Pancreas (tissue), 10 donors: ENCODE results near the gene TPP1. TPM values are rescaled to one million over a fixed set of nuclear protein-coding genes. Genes with fewer than 3 reads are reported as not detected.
A peak's percentile ranks its signal among the peaks of the same experiment; 100 is the strongest.

ENCODE experiments used
- ATAC-seq, 4 donors: fragments of 200-7000 bp; cut with Tn5 transposase; one replicate each; pipeline versions ENCODE4 v1.8.0 to v1.9.1; 2020; ENCODE audit warnings: mild to moderate bottlenecking in 4 of 4, moderate library complexity in 4 of 4
- DNase-seq, 6 donors: peaks; one replicate each; pipeline ENCODE4 v3.0.0-alpha.2; 2020
- FAIRE-seq: peaks from 2 replicates; lab custom pipeline; 2012; peaks lifted over from hg19 to GRCh38; lab: Jason Lieb, UNC
- H3K27ac ChIP-seq, 4 donors: fragments of 200-600 bp; sonication (generic); 1 replicate in 3 of 4; 2 replicates in 1 of 4; pipeline versions ENCODE4 v1.5.0 to v1.8.0; 2020
- H3K27me3 ChIP-seq, 4 donors: fragments of 200-600 bp; one replicate each; pipeline ENCODE4 v1.8.0; 2021
- H3K36me3 ChIP-seq, 3 donors: fragments of 200-600 bp; sonication (generic) in 1 of 3; one replicate each; pipeline versions ENCODE4 v1.5.0 to v1.8.0; 2020 to 2021
- H3K4me1 ChIP-seq, 3 donors: fragments of 200-600 bp; one replicate each; pipeline ENCODE4 v1.8.0; 2021
- H3K4me3 ChIP-seq, 4 donors: fragments of 200-600 bp; sonication (generic) in 2 of 4; one replicate each; pipeline versions ENCODE4 v1.5.0 to v1.8.0; 2020 to 2021
- H3K9me3 ChIP-seq, 4 donors: fragments of 200-600 bp; one replicate each; pipeline ENCODE4 v1.8.0; 2021
- WGBS, 2 donors: extraction: QIAGEN DNeasy Blood & Tissue Kit; methylation state at CpG; one replicate each; pipeline ENCODE4 v1.1.7; 2013; 5-methylcytosine and 5-hydroxymethylcytosine counted together
- intact Hi-C, 3 donors: fragments of 100-400 bp; cut with DNase I; formaldehyde crosslinking; loops; one replicate each; pipeline versions ENCODE4 v1.11.1 to v1.14.2; 2022
- polyA plus RNA-seq, 2 donors: library from polyadenylated mRNA; stranded (reverse); fragments of 200-250 nt; gene quantifications; one replicate each; pipeline ENCODE4 v1.2.3, GENCODE V29; 2013
- total RNA-seq, 6 donors: library from RNA; stranded (reverse); fragmentation: NEBNext Ultra II Directional in 4 of 6; extraction: Animal tissue kit (Norgen Biotek cat#: 25700) in 4 of 6; gene quantifications; one replicate each; pipeline versions ENCODE4 v1.2.1 to v1.2.4, GENCODE V29; 2021 to 2023
- TF ChIP-seq, protein P1 (sequence below), 4 donors: fragments of 200-600 bp; sonication (generic) in 3 of 4; IDR thresholded peaks; one replicate each; pipeline versions ENCODE4 v1.5.0 to v1.8.0; 2021; ENCODE audit warnings: antibody characterized with exemption in 4 of 4
- donor health status: healthy with polysubstance abuse.
- donor health status: DM: no; HTN: no; CAD: no; lungs with moderate emphysema.
- donor health status: DM: no; HTN: no; CAD: no.
- donor health status: control.
- donor health status: control.
- donor health status: Bipolar disorder and iron deficiency.
- donor health status: DM: yes; HTN: yes; CAD: no.
- donor health status: DM: no; HTN: no; CAD: no.
- donor health status: DM: no; HTN: no; CAD: no.
- donor health status: DM: yes; HTN: yes; CAD: no.

TPP1 gene
- total and polyA plus RNA-seq, 8 donors: 19.6 to 88.6 (median 24.6) TPM

DNA sequence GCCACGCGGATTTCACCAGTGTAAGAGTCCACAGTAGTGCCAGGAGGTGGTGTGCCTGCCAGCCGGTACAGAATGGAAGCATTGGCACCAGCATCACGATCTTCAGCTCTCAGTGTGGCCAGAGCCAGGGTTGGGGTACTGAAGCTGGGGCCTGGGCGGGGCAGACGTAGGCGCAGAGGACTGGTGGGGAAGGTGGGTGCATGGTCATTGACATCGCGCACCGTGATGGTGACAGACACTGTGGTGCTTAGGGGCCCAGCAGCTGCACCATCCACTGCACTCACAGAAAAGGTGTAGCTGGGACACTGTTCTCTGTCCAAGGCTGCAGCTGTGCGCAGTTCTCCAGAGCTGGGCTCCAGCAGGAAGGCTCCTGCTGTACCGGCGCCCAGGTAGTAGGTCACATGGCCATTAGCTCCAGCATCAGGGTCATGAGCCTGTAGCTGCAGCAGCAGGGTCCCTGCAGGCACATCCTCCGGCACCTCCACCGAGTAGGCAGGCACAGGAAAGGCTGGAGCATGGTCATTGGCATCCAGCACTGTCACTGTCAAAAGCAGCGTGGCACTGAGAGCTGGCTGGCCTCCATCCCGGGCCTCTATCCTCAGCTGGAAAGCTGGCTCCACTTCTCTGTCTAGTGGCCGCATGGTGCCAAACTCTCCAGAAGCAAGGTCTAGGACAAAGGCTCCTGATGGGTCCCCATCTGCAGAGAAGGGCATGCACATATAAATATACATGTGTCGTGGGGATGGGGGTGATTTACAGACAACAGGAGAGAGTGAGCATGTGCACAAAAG, 7.9 kb upstream of the TPP1 start:
- DNase-seq: no peak
- H3K27ac ChIP-seq: no peak overlapping the region
- H3K9me3 ChIP-seq: no peaks in the 10 kb centered on the region
- H3K4me3 ChIP-seq: no peak overlapping the region
- H3K36me3 ChIP-seq: no peaks in the 10 kb centered on the region
- H3K27me3 ChIP-seq: no peaks in the 10 kb centered on the region
- H3K4me1 ChIP-seq: peaks cover 0 to 4% (median 0%) of the 10 kb centered on the region in 3 donors
- no peak for ATAC-seq
- WGBS, 2 donors: 79 to 86% methylated on average over 19 of the region's 19 CpGs
- FAIRE-seq: no peak
- intact Hi-C loops: no loop called here
- TF ChIP-seq, protein P1, sequence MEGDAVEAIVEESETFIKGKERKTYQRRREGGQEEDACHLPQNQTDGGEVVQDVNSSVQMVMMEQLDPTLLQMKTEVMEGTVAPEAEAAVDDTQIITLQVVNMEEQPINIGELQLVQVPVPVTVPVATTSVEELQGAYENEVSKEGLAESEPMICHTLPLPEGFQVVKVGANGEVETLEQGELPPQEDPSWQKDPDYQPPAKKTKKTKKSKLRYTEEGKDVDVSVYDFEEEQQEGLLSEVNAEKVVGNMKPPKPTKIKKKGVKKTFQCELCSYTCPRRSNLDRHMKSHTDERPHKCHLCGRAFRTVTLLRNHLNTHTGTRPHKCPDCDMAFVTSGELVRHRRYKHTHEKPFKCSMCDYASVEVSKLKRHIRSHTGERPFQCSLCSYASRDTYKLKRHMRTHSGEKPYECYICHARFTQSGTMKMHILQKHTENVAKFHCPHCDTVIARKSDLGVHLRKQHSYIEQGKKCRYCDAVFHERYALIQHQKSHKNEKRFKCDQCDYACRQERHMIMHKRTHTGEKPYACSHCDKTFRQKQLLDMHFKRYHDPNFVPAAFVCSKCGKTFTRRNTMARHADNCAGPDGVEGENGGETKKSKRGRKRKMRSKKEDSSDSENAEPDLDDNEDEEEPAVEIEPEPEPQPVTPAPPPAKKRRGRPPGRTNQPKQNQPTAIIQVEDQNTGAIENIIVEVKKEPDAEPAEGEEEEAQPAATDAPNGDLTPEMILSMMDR (IDR thresholded peaks at IDR 0.05): no peak

DNA sequence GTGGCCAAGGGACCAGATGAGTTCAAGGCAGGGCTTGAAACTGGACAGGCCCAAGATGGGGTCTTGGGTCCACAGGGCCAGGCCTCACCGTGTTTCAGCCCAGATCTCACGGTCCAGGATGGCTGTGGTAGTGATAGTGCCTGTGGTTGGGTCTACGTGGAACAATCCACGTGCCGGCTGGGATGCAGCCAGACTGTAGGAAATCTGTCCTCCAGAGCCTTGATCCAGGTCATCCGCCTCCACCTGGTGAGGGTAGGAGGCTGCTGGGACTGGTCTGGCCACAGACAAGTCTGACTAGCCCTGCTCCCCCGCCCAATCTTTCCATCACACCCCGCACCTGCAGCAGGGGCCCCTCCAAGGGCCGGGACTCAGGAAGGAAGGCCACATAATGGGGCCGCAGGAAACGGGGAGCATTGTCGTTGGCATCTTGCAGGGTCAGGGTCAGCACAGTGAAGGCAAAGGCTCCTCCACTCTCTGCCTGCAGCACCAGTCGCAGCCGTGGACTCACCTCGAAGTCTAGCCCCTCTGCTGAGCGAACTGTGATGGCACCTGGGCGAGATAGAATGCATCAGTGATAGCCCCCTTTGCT, 6.7 kb upstream of the TPP1 start:
- FAIRE-seq (no peak), DNase-seq (no peak)

DNA sequence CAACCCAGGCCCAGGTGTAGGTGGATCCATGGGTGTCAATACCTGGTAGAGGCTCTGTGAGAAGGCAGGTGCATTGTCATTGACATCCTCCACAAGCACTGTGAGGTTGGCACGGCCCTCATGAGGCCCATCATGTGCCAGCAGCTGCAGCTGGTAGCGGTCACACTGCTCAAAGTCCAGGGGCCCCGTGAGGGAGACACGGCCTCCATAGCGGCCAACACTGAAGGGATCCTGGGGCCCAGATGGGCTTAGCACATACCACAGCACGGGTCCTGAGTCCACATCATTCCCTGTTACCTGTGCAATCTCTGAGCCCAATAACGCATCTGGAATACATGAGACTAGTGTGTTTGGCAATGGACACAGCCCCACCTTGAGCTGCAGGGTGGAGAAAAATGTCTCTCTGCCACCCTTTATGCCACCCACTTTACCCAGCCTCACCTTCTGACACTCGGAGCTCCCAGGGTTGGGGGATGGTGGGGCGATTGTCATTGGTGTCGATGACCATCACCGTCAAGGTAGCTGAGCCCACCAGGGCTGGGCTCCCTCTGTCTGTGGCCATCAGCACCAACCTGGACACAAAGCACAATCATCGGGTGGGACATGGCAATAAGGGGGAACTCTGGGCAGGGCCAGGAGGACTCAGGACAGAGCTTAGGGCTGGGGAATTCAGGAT, 6.1 kb upstream of the TPP1 start:
- 63 to 65% methylated on average over 12 of the region's 12 CpGs for WGBS, 2 donors
- Histone ChIP-seq H3K36me3 (no peaks in the 10 kb centered on the region), H3K4me1 (peaks cover 0 to 4% (median 0%) of the 10 kb centered on the region in 3 donors), H3K4me3 (no peak overlapping the region), H3K27me3 (no peaks in the 10 kb centered on the region), H3K27ac (no peak overlapping the region), H3K9me3 (no peaks in the 10 kb centered on the region)
- peak in 3 of 6 donors; percentile 41 to 53 (median 49) for DNase-seq
- no peak for FAIRE-seq
- intact Hi-C loops: no loop called here
- ATAC-seq: peak in 3 of 4 donors; percentile 37 to 47 (median 39)
- TF ChIP-seq, protein P1 (IDR thresholded peaks at IDR 0.05): no peak

More for the DNA sequence above, 6.7 kb upstream of the TPP1 start:
- H3K27ac ChIP-seq: no peak overlapping the region
- WGBS, 2 donors: 94 to 95% methylated on average over 17 of the region's 17 CpGs
- no peak overlapping the region for H3K4me3 ChIP-seq
- peaks cover 0 to 4% (median 0%) of the 10 kb centered on the region in 3 donors for H3K4me1 ChIP-seq
- TF ChIP-seq, protein P1 (IDR thresholded peaks at IDR 0.05): no peak
- no peaks in the 10 kb centered on the region for H3K36me3 ChIP-seq
- no peak for ATAC-seq
- H3K27me3 ChIP-seq: no peaks in the 10 kb centered on the region
- no peaks in the 10 kb centered on the region for H3K9me3 ChIP-seq
- intact Hi-C loops: no loop called here

DNA sequence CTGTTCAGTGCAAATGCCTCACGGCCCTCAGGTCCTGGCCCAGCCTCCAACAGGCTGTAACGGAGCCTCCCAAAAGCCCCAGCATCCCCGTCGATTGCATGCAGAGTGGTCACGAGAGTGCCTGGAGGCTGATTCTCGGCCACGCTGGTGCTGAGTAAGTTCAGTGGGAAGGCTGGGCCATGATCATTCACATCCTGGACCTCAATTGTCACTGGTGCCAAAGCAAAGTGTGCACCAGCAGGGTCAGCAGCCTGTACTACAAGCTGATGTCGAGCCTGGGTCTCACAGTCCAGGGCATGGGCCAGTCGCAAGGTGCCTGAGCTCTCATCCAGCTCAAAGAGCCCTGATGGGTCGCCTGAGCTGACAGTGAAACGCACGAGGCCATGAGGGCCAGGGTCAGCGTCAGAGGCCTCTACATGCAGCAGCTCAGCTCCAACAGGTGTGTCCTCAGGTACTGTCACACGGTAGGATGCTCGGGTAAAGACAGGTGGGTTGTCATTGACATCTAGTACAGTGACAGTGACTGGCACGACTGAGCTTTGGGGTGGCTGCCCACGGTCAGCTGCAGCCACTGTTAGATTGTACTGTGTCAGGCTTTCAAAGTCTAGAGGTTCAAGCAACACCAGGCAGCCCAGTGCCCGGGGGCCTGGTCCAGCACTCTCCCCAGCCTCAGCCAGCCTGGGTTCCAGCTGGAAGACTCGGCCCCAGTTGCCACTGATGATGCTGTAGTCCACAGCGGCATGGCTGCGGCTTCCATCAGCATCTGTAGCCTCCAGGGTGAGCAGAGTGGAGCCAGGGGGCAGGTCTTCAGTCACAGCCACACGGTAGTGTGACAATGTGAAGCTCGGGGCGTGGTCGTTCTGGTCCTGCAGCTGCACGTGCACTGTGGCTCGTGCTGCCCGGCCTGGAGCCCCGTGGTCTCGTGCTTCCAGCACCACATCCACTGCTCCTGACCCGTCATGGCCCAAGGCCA, 4.5 kb upstream of the TPP1 start:
- TF ChIP-seq, protein P1 (IDR thresholded peaks at IDR 0.05): no peak
- no peak for ATAC-seq
- no peaks in the 10 kb centered on the region for H3K36me3 ChIP-seq

More for the DNA sequence above, 4.5 kb upstream of the TPP1 start:
- no peak overlapping the region for H3K4me3 ChIP-seq
- peak in 1 of 6 donors; percentile 52 for DNase-seq
- FAIRE-seq: no peak
- H3K4me1 ChIP-seq: peaks cover under 1 to 5% (median 4%) of the 10 kb centered on the region in 3 donors
- WGBS, 2 donors: 87 to 89% methylated on average over 31 of the region's 31 CpGs
- no peaks in the 10 kb centered on the region for H3K9me3 ChIP-seq
- intact Hi-C loops: no loop called here
- H3K27me3 ChIP-seq: no peaks in the 10 kb centered on the region
- no peak overlapping the region for H3K27ac ChIP-seq
